ENCODE results near the gene NPAS3. TPM values are rescaled to one million over a fixed set of nuclear protein-coding genes. Genes with fewer than 3 reads are reported as not detected.
A peak's percentile ranks its signal among the peaks of the same experiment; 100 is the strongest.

The NPAS3 gene
- total RNA-seq, 2 experiments from 2014 or later, result not detected

- H3K27me3 Mint-ChIP-seq (ENCODE audit: low read depth), result no peaks in the 10 kb centered on the region
- no peak for DNase-seq
- no peak overlapping the region for H3K4me3 Mint-ChIP-seq
- H3K36me3 Mint-ChIP-seq (ENCODE audit: low read depth), result no peaks in the 10 kb centered on the region
- no peaks in the 10 kb centered on the region for H3K4me1 Mint-ChIP-seq (ENCODE audit: low read depth)
- CTCF ChIA-PET, result no interaction called here
- no peak overlapping the region for H3K27ac Mint-ChIP-seq
- intact Hi-C loops (cut with micrococcal nuclease), result no loop called here
- peaks cover 1% of the 10 kb centered on the region for H3K9me3 Mint-ChIP-seq
Observed at GRCh38 chr14:33406766-33407165, 468.1 kb downstream of the NPAS3 start.

DNA sequence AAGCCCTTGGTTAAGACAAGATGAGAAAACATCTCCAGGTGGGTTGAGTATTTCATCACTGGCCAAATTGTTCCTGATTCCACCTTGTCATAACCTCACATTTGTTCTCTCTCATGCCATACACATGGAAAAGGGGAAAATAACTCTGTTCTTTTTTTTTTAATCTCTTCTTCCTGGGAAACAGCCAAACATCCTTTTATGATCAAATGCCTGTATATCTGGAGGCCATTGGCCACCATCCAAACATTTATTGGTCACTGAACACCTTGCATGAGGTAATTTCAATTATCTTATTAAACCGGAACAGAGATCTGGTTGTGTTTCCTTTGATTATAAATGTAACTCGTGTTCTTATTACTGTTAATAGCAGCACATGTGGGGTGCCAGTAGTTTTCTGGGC is 469.6 kb downstream of the NPAS3 start:
- H3K27me3 Mint-ChIP-seq (ENCODE audit: low read depth), result peaks cover 3% of the 10 kb centered on the region
- no peaks in the 10 kb centered on the region for H3K36me3 Mint-ChIP-seq (ENCODE audit: low read depth)
- no peak for DNase-seq
- H3K4me3 Mint-ChIP-seq, result no peak overlapping the region
- CTCF ChIA-PET, result no interaction called here
- intact Hi-C loops (cut with micrococcal nuclease), result no loop called here
- no peak overlapping the region for H3K27ac Mint-ChIP-seq
- peaks cover 1% of the 10 kb centered on the region for H3K9me3 Mint-ChIP-seq
- H3K4me1 Mint-ChIP-seq (ENCODE audit: low read depth), result no peaks in the 10 kb centered on the region

GRCh38 chr14:33412450-33412849 is 473.8 kb downstream of the NPAS3 start:
- CTCF ChIA-PET, result no interaction called here
- H3K4me1 Mint-ChIP-seq (ENCODE audit: low read depth), result no peaks in the 10 kb centered on the region
- DNase-seq, result no peak
- H3K4me3 Mint-ChIP-seq, result no peak overlapping the region
- peaks cover 6% of the 10 kb centered on the region for H3K27me3 Mint-ChIP-seq (ENCODE audit: low read depth)
- intact Hi-C loops (cut with micrococcal nuclease), result no loop called here
- H3K27ac Mint-ChIP-seq, result no peak overlapping the region
- no peaks in the 10 kb centered on the region for H3K36me3 Mint-ChIP-seq (ENCODE audit: low read depth)
- H3K9me3 Mint-ChIP-seq, result peaks cover 1% of the 10 kb centered on the region

DNA sequence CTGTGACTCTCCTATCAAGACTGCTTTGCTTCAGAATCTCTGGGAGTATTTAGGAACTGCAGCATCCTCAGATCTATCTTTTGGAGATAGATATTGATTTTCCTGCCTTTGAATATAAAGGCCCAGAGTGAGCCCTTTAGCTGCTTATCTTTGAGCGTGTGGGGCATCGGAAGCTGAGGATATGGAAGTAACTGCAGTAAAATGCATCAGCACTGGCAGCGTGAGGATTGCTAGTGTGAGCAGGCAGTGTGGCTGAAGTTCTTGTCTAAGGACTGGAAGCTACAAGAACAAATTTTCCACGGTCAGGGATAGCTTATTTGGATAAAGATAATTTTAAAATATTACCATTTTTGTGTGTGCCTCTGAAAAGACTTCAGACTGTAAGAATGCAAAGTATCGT is 474.7 kb downstream of the NPAS3 start:
- DNase-seq, result no peak
- Mint-ChIP-seq H3K9me3 (no peaks in the 10 kb centered on the region), H3K4me3 (no peak overlapping the region), H3K27me3 (ENCODE audit: low read depth) (peaks cover 6% of the 10 kb centered on the region), H3K4me1 (ENCODE audit: low read depth) (no peaks in the 10 kb centered on the region), H3K27ac (no peak overlapping the region), H3K36me3 (ENCODE audit: low read depth) (no peaks in the 10 kb centered on the region)
- intact Hi-C loops (cut with micrococcal nuclease), result no loop called here
- CTCF ChIA-PET, result no interaction called here

DNA sequence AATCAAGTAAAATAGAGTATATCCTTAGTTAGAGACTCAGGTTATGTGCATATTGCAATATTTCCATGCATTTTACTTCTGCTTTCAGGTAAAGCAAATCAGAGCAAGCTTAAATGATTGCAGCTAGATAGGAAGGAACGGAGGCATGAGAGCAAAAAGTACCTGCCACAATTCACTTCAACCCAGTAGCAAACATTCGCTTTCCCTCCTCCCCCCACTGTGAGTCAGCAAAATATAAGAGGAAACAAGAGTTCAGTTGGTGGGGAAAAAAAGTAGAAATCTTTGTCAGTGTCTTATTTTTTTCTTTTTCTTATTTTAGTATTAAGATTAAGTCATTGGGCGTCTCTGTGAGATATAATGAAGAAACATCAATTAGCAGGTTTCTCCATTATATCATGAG is 475.4 kb downstream of the NPAS3 start:
- Mint-ChIP-seq H3K9me3 (no peaks in the 10 kb centered on the region), H3K4me1 (ENCODE audit: low read depth) (no peaks in the 10 kb centered on the region), H3K27ac (no peak overlapping the region), H3K27me3 (ENCODE audit: low read depth) (peaks cover 6% of the 10 kb centered on the region), H3K4me3 (no peak overlapping the region), H3K36me3 (ENCODE audit: low read depth) (no peaks in the 10 kb centered on the region)
- intact Hi-C loops (cut with micrococcal nuclease), result no loop called here
- CTCF ChIA-PET, result no interaction called here
- DNase-seq, result no peak

DNA sequence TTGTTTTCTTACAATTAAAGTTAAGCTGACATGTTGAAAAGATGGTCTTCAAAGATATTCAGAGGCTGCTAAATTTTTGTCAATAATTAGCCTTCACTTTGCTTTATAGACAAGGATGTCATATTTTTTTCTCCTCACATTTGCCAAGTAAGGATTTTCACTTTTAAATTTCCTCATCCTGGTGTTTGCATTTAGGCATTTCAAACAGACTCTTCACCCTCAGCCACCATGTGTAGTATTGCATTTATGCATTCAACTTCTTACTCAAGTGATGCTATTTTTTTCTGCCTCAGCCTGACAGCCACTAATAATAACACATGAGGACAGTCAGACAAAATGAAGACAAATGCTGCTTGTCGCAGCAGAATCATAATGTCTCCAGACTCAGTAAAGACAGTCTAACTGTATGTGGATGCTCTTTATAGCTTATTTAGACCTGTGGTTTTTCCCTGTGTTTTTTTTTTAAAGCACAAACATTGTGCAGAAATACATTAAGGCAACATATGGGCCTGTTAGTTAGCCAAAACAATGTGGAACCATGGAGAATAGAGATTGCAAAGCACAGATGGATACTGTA is 481.5 kb downstream of the NPAS3 start:
- H3K4me3 Mint-ChIP-seq, result no peak overlapping the region
- CTCF ChIA-PET, result no interaction called here
- no peaks in the 10 kb centered on the region for H3K36me3 Mint-ChIP-seq (ENCODE audit: low read depth)
- H3K4me1 Mint-ChIP-seq (ENCODE audit: low read depth), result no peaks in the 10 kb centered on the region
- H3K27me3 Mint-ChIP-seq (ENCODE audit: low read depth), result no peaks in the 10 kb centered on the region
- no peaks in the 10 kb centered on the region for H3K9me3 Mint-ChIP-seq
- H3K27ac Mint-ChIP-seq, result no peak overlapping the region
- DNase-seq, result no peak
- intact Hi-C loops (cut with micrococcal nuclease), result no loop called here

GRCh38 chr14:33430414-33431035 is 491.8 kb downstream of the NPAS3 start:
- H3K27ac Mint-ChIP-seq, result no peak overlapping the region
- no peaks in the 10 kb centered on the region for H3K27me3 Mint-ChIP-seq (ENCODE audit: low read depth)
- CTCF ChIA-PET, result interaction anchor here (1.9 kb wide), 1 partner anchor 855 kb away, joined by 3 read pairs; no protein-coding TSS in a partner anchor
- DNase-seq, result no peak
- intact Hi-C loops (cut with micrococcal nuclease), result loop anchor here (5.0 kb wide), 1 partner anchor 718 kb away; no protein-coding TSS in a partner anchor
- no peaks in the 10 kb centered on the region for H3K9me3 Mint-ChIP-seq
- H3K4me3 Mint-ChIP-seq, result no peak overlapping the region
- H3K36me3 Mint-ChIP-seq (ENCODE audit: low read depth), result no peaks in the 10 kb centered on the region
- no peaks in the 10 kb centered on the region for H3K4me1 Mint-ChIP-seq (ENCODE audit: low read depth)

- peaks cover 5% of the 10 kb centered on the region for H3K4me1 Mint-ChIP-seq (ENCODE audit: low read depth)
- no peak overlapping the region for H3K4me3 Mint-ChIP-seq
- no peak overlapping the region for H3K27ac Mint-ChIP-seq
- H3K9me3 Mint-ChIP-seq, result no peaks in the 10 kb centered on the region
- CTCF ChIA-PET, result interaction anchor here (0.7 kb wide), 1 partner anchor 422 kb away, joined by 3 read pairs; no protein-coding TSS in a partner anchor
- H3K36me3 Mint-ChIP-seq (ENCODE audit: low read depth), result no peaks in the 10 kb centered on the region
- H3K27me3 Mint-ChIP-seq (ENCODE audit: low read depth), result no peaks in the 10 kb centered on the region
- intact Hi-C loops (cut with micrococcal nuclease), result loop anchor here (1.0 to 5.0 kb wide), 2 partner anchors 720 to 856 kb away; no protein-coding TSS in a partner anchor
- peak; percentile 18 for DNase-seq
Observed at GRCh38 chr14:33432407-33433023, 493.8 kb downstream of the NPAS3 start.

GRCh38 chr14:33433396-33433795 is 494.7 kb downstream of the NPAS3 start:
- Mint-ChIP-seq H3K27ac (no peak overlapping the region), H3K4me1 (ENCODE audit: low read depth) (peaks cover 5% of the 10 kb centered on the region), H3K4me3 (no peak overlapping the region), H3K9me3 (no peaks in the 10 kb centered on the region), H3K27me3 (ENCODE audit: low read depth) (no peaks in the 10 kb centered on the region), H3K36me3 (ENCODE audit: low read depth) (no peaks in the 10 kb centered on the region)
- intact Hi-C loops (cut with micrococcal nuclease), result loop anchor here (5.0 kb wide), 1 partner anchor 721 kb away; no protein-coding TSS in a partner anchor
- DNase-seq, result no peak
- CTCF ChIA-PET, result no interaction called here

DNA sequence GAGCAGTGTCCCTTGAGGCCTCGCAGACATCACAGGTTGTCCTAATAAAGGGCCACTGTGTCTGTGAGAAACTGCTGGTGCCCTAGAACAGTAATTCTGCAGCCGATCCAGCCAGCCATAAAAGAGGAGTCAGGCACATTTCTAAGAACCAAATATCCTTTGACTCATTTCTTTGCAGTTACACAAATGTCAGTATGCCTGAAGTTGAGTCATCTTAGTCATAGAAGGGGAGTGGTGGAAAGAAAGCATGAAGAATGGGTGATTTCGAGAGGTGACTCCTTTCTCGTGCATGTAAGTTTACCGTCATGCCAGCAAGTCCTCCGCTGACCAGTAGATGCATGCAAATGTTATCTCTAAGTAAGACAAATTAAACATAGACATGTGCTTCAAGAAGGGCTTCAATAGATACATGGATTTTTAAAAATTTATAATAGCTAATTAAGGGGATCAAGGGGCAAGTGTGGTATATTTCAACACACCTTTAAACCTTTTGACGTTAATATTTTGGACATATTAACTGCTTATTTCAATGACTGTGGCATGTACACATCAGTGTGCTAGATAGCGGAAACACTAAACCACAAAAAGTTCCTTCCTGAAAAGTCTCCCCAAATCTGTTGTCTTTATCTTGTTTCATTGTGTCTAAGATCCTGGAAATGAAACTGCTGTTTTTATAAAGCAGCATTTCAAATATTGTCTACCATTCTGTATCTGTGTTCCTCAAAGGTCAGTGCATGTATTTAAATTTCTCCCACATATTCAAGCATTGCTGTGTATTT is 497.4 kb downstream of the NPAS3 start:
- Mint-ChIP-seq H3K9me3 (no peaks in the 10 kb centered on the region), H3K36me3 (ENCODE audit: low read depth) (no peaks in the 10 kb centered on the region), H3K4me1 (ENCODE audit: low read depth) (peaks cover 5% of the 10 kb centered on the region), H3K27ac (no peak overlapping the region), H3K27me3 (ENCODE audit: low read depth) (no peaks in the 10 kb centered on the region), H3K4me3 (no peak overlapping the region)
- intact Hi-C loops (cut with micrococcal nuclease), result no loop called here
- DNase-seq, result no peak
- CTCF ChIA-PET, result no interaction called here

DNA sequence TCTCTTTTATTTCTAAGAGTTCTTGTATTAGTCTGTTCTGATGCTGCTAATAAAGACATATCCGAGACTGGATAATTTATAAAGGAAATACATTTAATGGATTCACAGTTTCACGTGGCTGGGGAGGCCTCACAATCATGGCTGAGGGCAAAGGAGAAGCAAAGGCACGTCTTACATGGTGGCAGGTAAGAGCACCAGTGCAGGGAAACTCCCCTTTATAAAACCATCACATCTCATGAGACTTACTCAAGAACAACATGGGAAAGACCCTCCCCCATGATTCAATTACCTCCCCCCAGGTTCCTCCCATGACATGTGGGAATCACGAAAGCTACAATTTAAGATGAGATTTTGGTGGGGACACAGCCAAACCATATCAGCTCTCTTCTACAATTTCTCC is 503.0 kb downstream of the NPAS3 start:
- CTCF ChIA-PET, result no interaction called here
- intact Hi-C loops (cut with micrococcal nuclease), result no loop called here
- H3K27me3 Mint-ChIP-seq (ENCODE audit: low read depth), result no peaks in the 10 kb centered on the region
- H3K9me3 Mint-ChIP-seq, result no peaks in the 10 kb centered on the region
- H3K4me1 Mint-ChIP-seq (ENCODE audit: low read depth), result no peaks in the 10 kb centered on the region
- H3K4me3 Mint-ChIP-seq, result no peak overlapping the region
- H3K36me3 Mint-ChIP-seq (ENCODE audit: low read depth), result no peaks in the 10 kb centered on the region
- no peak for DNase-seq
- no peak overlapping the region for H3K27ac Mint-ChIP-seq

DNA sequence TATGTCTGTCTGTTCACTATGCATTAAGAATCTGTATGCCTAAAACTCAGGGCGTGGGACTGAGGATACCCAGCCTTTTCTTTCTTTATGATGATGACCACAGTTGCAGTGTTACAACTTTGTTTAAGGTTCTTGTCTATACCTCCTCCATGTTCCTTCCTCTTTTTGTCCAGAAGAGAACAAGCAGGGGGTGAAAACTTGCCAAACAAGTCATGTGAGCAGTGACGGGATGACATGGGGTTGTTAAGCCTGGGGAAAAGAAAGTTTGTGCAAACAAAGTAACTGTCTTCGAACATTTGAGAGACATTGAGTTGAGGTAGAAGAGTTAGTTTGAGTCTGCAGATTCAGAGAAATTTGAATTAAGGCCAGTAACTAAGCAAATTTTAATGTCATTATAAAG is 505.5 kb downstream of the NPAS3 start:
- Mint-ChIP-seq H3K27ac (no peak overlapping the region), H3K9me3 (no peaks in the 10 kb centered on the region), H3K27me3 (ENCODE audit: low read depth) (no peaks in the 10 kb centered on the region), H3K4me1 (ENCODE audit: low read depth) (no peaks in the 10 kb centered on the region), H3K36me3 (ENCODE audit: low read depth) (no peaks in the 10 kb centered on the region), H3K4me3 (no peak overlapping the region)
- intact Hi-C loops (cut with micrococcal nuclease), result no loop called here
- CTCF ChIA-PET, result no interaction called here
- no peak for DNase-seq

Data from activated naive CD4-positive, alpha-beta T cell treated with anti-CD3 and anti-CD28 coated beads for 36 hours (primary cell).